Choroid plexus epithelial cell (primary cell): Measurements from ENCODE around the gene ATP6V0D1.

ENCODE experiments used
- DNase-seq: peaks from one replicate; pipeline ENCODE4 v3.0.0-alpha.2; 2010; ENCODE audit warnings: low read depth
- H3K4me3 ChIP-seq: 2 replicates; pipeline ENCODE4 v1.5.1; 2011; ENCODE audit warnings: low read depth, mild to moderate bottlenecking, control low read depth, low read length, moderate library complexity
- TF ChIP-seq, protein P1 (sequence below): conservative IDR thresholded peaks from 2 replicates; pipeline ENCODE4 v1.5.1; 2011; ENCODE audit warnings: low read depth, mild to moderate bottlenecking, control low read depth, inconsistent platforms, low read length, moderate library complexity

ATP6V0D1 gene

GRCh38 chr16:67405336-67405735, 75.6 kb downstream of the ATP6V0D1 start:
- no peak overlapping the region for H3K4me3 ChIP-seq
- TF ChIP-seq, protein P1, sequence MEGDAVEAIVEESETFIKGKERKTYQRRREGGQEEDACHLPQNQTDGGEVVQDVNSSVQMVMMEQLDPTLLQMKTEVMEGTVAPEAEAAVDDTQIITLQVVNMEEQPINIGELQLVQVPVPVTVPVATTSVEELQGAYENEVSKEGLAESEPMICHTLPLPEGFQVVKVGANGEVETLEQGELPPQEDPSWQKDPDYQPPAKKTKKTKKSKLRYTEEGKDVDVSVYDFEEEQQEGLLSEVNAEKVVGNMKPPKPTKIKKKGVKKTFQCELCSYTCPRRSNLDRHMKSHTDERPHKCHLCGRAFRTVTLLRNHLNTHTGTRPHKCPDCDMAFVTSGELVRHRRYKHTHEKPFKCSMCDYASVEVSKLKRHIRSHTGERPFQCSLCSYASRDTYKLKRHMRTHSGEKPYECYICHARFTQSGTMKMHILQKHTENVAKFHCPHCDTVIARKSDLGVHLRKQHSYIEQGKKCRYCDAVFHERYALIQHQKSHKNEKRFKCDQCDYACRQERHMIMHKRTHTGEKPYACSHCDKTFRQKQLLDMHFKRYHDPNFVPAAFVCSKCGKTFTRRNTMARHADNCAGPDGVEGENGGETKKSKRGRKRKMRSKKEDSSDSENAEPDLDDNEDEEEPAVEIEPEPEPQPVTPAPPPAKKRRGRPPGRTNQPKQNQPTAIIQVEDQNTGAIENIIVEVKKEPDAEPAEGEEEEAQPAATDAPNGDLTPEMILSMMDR, result no peak
- no peak for DNase-seq

DNA sequence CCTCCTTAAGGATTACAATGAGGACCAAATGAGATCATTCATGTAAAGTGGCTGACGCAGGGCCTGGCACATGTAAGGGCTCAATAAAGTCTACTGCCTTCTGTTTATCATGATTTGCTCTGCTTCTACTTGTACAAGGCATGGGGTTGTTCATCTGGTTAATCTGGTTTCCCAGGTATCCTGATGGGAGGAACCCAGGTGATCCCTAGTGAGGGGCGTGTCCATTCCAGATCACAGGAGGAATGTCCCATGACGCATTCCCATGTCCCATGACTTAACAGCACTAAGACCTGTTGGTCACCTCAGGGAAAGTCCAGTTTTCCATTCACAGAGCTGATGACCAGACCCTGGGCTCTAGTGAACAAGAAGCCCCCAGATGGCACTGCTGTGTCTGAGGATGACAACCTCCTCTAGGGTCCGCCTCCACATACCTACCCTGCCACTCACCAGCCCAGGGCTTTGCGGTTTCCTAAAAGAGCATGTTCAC, 76.2 kb downstream of the ATP6V0D1 start:
- DNase-seq, result no peak
- TF ChIP-seq, protein P1, result no peak
- no peak overlapping the region for H3K4me3 ChIP-seq

DNA sequence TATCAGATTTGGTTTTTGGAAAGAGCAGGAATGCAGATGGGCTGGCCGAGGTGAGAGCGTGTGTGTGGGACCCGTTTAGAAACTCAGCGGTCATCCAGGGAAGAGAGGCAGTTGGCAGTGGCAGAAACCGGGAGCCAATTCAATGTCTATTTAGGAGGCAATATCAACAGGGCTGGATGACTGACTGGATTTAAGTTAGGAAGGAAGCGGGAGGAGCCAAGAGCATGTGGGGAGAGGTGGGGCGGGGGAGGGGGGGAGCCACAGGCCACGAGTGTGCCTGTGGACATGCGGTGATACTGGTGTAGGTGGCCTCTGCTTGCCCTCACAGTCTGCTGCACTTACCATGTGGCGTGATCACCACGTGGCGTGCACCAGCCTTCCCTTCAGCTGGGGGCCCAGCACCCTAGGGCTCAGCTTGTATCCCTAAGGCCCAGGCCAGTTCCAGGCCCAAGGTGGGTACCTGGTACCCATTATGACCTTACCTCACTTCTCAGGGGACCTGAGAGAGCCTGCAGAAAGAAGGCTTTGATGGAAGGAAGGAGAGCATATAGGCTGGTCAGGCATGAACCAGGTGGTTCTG, 76.9 kb downstream of the ATP6V0D1 start:
- DNase-seq, result no peak
- H3K4me3 ChIP-seq, result no peak overlapping the region
- TF ChIP-seq, protein P1, result no peak

- TF ChIP-seq, protein P1, result no peak
- H3K4me3 ChIP-seq, result no peak overlapping the region
Measured at GRCh38 chr16:67400901-67401300, 80.1 kb downstream of the ATP6V0D1 start.

GRCh38 chr16:67399749-67400704, 80.9 kb downstream of the ATP6V0D1 start:
- H3K4me3 ChIP-seq, result no peak overlapping the region
- TF ChIP-seq, protein P1, result no peak
- no peak for DNase-seq

More at GRCh38 chr16:67400901-67401300, 80.1 kb downstream of the ATP6V0D1 start:
- no peak for DNase-seq

DNA sequence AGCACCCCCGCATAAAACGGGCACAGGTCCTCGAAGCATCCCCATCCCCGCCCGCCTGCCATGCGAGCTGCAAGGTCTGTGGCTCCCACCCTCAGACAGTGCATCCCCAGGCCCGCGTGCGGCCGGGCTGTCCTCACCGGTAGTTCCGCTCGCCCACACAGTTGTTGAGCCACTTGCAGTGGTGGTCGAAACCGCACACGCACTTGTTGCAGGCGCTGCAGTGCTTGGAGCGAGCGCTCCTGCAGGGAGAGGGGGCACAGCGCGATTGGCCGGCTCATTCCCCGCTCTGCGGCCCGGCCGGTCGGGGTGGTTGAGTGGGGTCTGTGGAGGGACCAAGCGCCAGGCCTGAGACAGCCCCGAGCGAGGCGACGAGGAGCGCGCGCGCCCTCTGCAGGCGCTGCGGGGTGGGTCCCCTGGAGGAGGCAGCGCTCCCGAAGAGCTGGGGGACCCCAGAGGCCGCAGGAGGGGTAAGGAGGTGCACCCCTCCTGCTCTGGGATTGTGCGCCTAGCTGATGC, 81.7 kb downstream of the ATP6V0D1 start:
- no peak for DNase-seq
- no peak overlapping the region for H3K4me3 ChIP-seq
- TF ChIP-seq, protein P1, result peak; percentile 71
